Stimulated activated naive CD4-positive, alpha-beta T cell treated with Interleukin-2 at 50 U/mL for 16 hours (primary cell): ENCODE data around the gene KRABD2.
"Not testable (repeated sequence)": the region's sequence is repeated elsewhere in the genome, so short reads cannot be mapped to it uniquely, and the experiment has no call there.

Experiments
- DNase-seq: peaks from one replicate; lab custom pipeline; 2025; lab: John Stamatoyannopoulos, UW

The KRABD2 gene

DNA sequence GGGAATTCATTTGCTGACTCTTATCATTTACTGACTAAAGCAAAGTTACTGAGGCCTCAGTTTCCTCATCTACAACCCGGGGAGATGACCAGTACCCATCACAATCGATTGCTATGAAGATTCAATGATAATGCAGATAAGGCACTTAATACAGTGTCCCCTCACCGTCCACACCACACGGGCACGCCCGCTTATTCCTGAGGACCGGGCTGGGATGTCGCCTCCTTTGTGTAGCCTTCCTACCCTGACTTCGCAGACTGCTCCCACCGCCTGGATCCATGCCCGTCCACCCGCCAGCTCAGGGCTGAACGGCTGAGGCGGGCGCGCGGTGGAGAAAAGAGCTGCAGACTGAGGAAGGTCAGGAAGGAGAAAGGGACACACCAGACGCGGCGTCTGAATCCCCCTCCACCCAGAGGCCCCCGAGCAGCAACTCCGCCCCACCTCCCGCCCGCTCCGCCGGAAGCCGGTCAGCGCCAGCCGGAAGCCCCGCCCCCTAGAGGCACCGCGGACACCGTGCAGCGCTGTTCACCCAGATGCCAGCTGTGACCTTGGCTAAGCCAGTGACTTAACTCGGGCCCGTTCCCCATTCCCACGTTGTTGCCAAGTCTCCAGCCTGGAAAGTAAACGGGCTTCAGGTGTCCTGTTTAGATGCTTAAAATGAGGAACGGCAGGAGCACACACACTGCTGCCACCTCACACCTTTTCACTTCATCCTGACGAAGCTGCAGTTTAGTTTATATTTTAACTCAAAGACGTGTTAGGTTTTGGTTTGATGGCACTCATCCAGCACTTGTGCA is at the start of gene KRABD2:
KRABD2 (minus strand) TSS at position 434 of the 797 bp plus-strand sequence.
- DNase-seq, result peak; percentile 90

DNA sequence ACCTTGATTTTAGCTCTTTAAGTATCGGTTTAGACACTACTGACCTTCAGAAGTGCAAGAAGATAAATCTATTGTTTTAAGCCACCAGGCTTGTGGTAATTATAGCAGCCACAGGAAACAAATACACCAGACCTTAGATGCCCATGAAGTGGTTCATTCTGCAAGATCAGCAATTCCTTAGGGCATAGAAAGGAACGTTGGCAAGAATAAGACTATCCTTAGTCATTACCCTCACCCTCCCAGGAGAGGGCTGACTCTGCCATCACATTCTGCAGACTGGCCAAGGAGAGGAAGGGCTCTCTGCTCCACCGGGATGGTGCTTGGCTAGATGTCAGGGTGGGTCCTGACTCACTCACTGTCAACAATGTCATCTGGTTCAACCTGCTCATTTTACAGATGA is 45.1 kb upstream of the KRABD2 start:
- no peak for DNase-seq

DNA sequence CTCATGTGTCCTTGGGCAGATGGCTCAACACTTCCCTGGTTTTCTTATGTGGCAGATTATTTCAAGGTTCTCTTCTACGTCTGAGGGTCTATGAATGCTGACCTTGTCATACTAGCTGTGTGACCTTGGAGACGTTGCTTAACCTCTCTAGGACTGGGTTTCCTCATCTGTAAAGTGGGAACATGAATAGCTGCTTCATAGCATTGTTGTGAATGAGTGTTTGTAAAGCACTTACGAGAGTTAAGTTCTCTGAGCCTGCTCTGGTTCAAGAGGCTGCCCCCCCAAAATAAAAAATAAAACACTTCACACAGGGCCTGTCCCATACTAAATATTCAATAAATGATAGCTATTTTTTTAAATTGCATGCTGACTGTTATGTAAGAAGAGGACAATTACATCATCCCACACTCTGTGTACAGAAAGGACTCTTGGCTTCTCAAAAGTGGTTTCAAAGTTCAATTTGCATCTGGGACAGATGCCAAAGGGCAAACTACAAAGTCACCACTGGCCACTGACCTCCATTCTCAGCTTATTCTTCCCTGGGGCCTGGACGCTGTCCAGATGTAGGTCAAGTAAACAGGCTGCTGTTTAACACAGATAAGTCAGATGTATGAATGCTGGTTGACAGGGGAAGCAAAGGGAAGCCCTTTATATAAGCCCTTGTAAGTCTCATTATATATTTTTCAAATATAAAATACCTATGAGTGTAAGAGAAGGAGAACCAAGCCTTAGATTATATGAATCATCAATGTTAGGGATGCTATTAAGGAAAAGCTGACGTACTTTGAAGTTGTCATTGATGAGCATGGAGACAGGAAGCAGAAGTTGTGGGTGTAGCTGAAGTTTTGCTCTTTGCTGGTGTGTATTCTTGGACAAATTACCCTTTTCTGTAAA is 43.8 kb upstream of the KRABD2 start:
- no peak for DNase-seq

DNA sequence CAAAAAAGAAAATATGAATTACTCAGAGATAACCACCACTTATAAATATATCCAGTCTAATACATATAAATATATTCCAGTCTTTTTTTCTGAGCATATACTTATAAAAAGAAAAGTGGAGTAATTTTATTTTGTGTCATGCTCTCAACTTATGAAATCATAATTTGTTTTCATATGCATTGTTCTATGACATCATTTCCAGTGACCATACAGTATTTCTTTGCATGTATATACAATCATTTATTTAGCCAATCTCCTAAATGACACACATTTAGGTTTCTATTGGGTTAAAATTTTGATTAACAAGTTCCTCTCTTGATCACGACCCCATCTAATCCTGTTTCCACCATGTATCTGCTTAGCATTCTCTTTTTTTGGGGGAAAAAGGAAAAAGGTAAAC is 42.8 kb upstream of the KRABD2 start:
- DNase-seq, result no peak

DNA sequence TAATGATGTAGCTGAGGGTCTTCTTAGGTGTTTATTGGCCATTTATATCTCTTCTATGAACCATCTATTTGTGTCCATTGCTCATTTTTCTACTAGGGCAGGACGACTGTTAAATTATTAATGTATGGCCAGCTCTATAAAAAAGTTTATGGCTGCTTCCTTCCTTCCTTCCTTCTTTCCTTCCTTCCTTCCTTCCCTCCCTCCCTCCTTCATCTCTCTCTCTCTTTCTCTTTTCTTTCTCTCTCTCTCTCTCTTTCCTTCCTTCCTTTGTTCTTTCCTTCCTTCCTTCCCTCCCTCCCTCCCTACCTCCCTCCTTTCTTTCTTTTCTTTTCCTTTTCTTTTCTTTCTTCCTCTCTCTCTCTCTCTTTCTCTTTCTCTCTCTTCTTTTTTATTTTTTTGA is 42.0 kb upstream of the KRABD2 start:
- no peak for DNase-seq

DNA sequence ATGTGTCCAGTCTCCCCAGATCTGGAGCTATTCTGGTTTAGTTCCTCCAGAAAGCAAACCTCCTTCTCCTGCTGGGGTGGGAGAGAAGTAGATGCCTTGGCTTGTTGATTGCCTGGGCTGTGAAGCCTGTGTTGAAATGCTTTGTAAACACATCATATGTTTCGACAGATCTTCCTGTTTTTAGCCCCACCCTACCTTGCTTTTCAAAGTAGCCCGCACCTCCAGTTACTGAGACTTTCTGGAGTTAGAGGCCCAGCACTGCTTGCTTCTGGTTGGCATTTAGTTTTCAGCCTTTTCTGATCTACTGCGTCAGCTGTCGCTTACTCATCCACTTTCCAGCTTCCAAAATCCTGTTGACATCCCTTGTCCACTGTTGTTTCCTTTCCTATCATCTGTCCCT is 41.3 kb upstream of the KRABD2 start:
- no peak for DNase-seq

DNA sequence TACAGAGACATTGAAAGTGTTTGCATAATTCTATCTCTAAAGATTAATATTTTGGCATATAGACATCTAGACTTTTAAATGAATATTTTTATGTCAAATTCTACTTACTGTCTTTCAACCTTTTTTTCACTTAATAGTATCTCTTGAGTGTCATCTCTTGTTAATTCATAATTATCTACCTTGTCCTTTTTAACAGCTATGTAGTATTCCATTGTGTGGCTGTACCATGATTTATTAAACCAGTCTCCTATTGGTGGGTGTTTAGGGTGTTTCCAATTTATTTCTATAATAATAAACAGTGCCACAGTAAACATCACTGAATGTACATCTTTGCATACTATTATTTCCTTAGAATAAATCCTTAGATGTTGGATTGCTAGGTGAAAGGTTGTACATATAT is 37.4 kb upstream of the KRABD2 start:
- no peak for DNase-seq

DNA sequence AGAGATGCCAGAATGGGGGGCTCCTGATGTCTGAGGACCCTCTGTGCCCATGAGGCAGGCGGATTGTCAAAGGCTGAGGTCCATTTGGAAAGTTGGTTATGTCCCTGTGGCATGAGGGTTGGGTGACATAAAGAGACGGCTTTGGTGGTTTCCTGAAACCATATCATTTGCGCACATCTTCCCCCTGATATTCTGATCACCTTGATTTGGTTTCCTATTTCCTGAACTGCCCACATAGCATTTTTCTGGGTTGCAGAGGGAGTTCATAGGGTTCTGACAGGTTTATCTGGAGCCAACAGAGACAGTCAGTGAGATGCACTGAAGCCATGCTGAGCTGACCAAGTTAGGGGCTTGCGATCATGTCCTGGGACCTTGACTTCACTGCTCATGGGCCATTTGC is 36.8 kb upstream of the KRABD2 start:
- no peak for DNase-seq

DNA sequence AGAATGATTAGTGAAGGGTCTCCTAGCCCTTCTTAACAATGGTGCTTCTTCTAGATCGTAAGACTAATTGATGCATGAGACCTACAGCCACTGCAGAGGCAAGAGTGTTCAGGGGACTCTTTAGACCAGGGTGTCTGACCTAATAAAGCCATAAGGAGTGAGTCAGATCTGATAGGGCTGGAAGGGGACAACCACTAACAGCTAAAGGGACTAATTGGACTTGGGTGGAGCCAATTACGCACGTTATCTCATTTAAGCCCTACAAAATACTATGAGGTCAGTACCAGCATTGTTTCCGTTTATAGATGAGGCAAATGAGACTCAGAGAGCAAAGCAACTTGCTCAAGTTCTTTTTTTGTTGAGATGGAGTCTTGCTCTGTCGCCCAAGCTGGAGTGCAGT is 35.6 kb upstream of the KRABD2 start:
- DNase-seq, result no peak

DNA sequence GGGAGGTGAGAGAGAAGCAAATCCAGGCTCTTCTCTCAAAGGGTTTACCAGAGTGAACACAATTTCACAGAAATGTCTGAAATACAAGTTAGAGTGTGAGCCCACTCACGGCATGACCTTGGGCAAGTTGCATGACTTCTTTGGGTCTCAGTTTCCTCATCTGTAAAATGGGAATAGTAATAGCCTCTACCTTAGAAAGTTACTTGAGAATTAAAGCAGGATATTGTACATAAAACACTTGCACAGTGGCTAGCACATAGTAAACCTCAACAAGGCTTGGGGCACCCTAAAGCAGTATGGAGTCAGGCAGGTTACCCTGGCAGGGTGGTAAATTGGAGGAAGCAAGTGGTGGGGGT is 34.4 kb upstream of the KRABD2 start:
- no peak for DNase-seq

DNA sequence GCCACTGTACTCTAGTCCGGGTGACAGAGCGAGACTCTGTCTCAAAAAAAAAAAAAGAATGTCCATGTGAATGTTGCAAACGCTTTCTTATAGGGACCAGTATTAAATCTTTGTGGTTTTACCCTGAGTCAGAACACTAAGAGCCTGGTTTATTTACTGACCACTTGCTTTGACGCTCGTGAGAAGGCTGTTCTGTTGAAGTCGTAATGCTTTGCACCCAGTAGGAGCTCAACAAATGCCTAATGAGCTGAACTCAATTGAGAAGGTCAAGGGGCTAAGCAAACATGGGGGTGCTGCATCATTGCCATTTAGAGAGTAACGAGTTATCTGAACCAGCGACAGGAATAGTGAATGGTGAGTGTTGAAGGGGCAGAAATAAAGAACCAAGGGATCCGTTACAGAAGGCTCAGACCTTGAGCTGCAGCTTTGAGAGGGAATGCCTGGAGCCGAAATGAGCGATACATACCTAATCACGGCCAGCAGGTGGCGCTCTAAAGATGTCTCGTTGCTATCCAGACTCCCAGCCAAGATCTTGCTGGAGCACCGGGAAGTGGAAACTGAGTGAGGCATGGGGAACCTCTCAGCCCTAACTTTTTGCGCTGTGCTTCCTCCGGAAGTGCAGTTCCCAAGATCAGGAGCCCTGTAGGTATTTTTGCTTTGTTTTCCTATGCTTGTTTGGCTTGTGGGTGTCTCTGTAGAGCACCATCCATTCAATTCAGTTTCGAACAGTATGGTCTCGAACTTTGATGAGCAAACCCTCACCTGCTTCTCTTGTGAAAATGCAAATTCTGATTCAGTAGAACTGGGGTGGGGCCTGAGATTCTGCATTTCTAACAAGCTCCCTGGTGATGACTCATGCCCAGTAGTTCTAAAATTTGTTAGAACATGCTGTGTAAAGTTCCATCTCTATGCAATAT is 33.7 kb upstream of the KRABD2 start:
- peak; percentile 66 for DNase-seq

DNA sequence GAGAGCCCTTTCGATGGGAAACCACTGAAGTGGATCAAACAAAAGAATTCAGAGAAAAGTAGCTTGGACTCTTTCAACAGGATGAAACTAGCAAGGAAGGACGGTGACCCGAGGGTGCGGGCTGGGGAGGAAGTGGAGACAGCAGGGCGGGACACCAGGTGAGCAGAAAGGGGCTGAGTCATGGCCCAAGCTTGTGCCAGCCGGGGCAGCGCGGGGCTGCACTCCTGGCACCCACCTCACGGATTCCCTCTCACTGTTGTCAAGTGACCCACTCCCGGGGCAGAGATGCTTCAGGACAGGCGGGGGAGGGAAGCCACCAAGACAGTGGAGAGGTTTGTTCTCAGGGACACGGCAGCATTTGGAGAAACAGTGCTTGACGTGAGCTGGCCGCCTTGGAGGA is 31.9 kb upstream of the KRABD2 start:
- DNase-seq, result no peak

DNA sequence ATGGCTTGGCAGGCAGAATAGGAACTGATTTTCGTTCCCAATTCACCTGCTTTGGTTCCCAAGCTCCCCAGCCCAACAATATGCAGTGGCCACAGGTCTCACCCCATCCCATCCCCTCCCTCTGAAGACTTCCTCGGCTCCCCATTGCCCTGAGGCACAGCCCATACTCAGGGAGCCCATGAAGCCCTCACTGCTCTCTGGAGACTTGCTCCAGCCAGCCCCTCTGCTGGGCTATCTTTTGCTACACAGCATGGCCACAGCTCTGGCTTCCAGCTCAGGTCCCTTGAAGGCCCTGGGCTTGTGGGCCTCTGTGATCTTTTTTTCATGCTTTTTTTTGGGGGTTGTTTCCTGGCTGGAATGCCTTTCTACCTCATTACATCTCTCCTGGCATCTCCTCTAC is 29.7 kb upstream of the KRABD2 start:
- DNase-seq, result no peak

DNA sequence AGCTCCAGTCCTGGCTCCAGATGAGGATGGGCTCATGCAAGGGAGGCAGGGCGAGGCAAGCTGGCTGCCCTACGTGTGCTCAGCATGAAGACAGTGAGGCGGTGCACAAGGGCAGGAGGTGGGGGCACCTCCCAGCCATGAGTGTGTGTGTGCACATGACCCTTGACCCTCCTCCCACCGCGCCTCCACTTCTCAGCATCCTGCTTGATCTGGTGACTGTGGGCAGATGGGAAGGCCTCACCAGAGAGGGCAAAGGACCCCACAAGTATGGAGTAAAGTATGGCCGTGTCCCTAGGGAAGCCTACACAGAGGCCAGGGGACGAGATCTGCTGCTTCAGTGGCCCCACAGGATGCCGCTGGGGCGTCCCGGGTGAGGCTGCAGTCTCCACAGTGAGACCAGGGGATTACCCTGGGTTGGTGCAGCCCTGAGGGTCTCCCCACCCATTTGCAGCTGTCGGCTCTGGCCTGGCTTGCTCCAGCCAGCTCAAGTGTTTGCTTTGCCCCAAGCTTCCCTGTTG is 29.1 kb upstream of the KRABD2 start:
- no peak for DNase-seq

DNA sequence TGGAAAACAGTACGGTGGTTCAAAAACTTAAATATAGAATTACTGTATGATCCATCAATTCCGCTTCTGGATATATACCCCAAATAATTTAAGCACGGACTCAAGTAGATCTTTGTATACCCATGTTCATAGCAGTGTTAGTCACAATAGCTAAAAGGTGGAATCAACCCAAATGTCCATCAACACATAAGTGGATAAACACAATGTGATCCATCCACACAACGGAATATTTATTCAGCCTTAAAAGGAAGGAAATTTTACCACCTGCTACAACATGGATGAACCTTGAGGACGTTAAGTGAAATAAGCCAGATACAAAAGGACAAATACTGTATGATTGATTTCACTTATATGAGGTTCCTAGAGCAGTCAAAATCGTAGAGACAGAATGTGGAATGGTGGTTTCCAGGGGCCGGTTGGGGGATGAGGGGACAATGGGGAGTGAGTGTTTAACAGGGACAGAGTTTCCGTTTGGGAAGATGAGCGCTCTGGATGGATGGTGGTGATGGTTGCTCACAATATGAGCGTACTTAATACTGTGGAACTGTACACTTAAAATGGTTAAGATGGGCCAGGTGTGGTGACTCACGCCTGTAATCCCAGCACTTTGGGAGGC is 26.5 kb upstream of the KRABD2 start:
- no peak for DNase-seq

DNA sequence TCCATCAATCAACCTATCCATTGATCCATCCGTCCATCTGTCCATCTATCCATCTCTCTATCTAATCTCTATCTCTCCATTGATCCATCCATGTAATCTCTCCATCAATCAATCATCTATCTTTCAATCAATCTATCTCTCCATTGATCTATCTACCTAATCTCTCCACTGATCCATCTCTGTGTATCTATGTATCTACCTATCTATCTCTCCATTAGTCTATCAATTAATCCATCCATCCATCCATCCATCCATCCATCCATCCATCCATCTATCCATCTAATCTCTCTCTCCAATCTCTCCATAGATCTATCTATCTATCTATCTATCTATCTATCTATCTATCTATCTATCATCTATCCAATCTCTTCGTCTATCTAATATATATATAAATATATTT is 24.6 kb upstream of the KRABD2 start:
- DNase-seq, result no peak

DNA sequence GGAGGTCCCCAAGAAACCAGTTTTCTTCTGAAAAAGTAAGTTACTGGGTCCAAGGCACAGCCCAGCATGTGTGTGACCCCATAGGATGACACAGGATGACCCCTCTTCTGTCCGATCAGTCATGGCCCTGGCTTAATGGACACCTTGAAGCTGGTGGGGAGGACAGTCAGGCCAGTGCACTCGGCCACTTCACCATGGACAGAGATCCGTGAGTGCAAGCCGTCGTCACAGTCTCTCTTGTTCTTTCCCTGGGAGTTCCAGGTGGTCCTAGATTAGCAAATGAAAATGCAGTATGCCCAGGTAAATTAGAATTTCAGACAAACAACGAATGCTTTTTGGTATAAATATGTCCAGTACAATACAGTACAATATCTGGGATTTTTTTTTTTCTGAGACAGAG is 22.5 kb upstream of the KRABD2 start:
- no peak for DNase-seq

DNA sequence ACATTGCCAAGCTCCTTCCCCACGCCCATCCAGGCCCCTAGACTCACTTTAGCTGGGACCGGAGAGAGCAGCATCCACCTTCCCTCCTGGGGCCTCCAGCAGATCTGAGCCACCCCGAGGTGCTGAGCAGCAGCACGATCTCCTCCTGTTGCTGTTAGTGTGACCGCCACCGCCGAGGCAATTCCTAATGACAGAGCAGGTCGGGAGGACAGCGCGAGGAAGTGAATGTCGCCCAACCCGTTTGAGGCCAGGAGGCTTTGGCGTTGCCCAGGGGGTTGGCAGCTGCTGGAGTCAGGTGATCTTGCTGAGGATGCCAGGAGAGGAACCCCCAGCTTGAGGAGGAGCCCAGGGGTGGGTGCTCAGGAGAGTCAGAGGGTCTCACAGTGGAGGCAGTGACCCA is 21.1 kb upstream of the KRABD2 start, which contains the start of gene RNF222:
RNF222 (minus strand) TSS at position 192 of the 400 bp plus-strand sequence. CDS start 4,366 bp downstream, outside the sequence.
- DNase-seq, result no peak

DNA sequence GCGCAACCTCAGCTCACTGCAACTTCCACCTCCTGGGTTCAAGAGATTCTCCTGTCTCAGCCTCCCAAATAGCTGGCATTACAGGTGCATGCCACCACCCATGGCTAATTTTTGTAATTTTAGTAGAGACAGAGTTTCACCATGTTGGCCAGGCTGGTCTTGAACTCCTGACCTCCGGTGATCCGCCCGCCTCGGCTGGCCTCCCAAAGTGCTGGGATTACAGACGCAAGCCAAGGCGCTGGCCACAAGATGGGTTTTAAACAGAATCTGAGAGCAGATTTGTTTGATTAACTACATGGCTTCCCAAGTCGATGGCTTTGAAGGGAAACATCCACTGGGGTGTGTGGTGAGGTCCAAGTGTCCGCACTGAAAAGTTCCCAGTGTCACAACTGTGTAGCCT is 18.0 kb upstream of the KRABD2 start:
- not testable (repeated sequence) for DNase-seq

DNA sequence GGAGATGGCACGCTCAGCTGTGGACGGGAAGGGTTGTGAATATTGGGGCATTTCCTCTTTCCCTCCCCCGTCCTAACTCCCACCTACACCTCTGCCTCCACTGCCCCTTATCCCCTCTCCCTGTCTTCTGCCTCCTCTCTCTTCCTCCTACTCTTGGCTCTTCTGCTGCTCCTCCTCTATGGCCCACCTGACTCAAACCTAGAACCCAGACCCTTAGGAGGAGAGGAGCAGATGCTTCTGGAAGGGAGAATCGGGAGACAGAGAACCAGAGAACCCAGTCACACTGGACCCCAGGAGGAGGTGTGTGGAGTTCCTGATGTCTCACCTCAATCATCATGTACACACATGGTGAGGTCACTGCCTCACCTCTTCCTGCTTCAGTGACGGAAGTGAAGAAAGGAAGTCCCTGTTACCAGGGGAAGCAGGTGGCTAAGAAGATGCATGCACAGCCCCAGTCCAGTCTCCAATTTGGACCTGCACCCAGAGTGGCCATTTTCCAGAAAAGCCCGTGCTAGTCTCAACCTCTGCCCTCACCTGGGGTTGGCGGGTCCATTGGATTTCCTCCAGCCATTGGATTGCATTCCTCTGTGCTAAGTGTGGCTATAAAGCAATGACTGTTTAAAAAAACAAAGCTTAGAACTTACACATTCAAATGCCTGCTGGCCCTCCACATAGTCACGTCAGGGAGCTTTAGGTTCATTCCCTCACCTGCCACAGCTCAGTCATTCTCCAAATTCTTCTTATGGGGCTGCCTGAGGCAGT is 17.1 kb upstream of the KRABD2 start:
- no peak for DNase-seq
